Neural progenitor cell (in vitro differentiated cells): ENCODE data around the gene PRDM16. TPM values are rescaled to one million over a fixed set of nuclear protein-coding genes. Genes with fewer than 3 reads are reported as not detected.

ENCODE experiments used
- DNase-seq: peaks from one replicate; pipeline ENCODE4 v3.0.0-alpha.2; 2016; ENCODE audit warnings: low spot score
- H2AFZ ChIP-seq: fragments of 200-600 bp; sonication (generic); replicated peaks from 2 replicates; pipeline ENCODE4 v1.6.1; 2016; ENCODE audit warnings: antibody characterized with exemption
- H3F3A ChIP-seq: fragments of 200-600 bp; sonication (generic); 2 replicates; pipeline ENCODE4 v1.6.1; 2016; ENCODE audit warnings: antibody characterized with exemption, low read depth
- H3K27ac ChIP-seq: fragments of 200-600 bp; sonication (generic); 2 replicates; pipeline ENCODE4 v1.5.1; 2016; ENCODE audit warnings: mild to moderate bottlenecking
- H3K27me3 ChIP-seq: fragments of 200-600 bp; sonication (generic); 2 replicates; pipeline ENCODE4 v1.6.1; 2016; ENCODE audit warnings: mild to moderate bottlenecking, moderate library complexity
- H3K36me3 ChIP-seq: fragments of 200-600 bp; sonication (generic); 2 replicates; pipeline ENCODE4 v1.5.1; 2016
- H3K4me1 ChIP-seq: fragments of 200-600 bp; sonication (generic); 2 replicates; pipeline ENCODE4 v1.6.1; 2016; ENCODE audit warnings: mixed run types
- H3K4me2 ChIP-seq: fragments of 200-600 bp; sonication (generic); 2 replicates; pipeline ENCODE4 v1.6.1; 2016
- H3K4me3 ChIP-seq: fragments of 200-600 bp; sonication (generic); 2 replicates; pipeline ENCODE4 v1.5.1; 2016
- H3K79me2 ChIP-seq: fragments of 200-600 bp; sonication (generic); 2 replicates; pipeline ENCODE4 v1.6.1; 2016; ENCODE audit warnings: low read depth
- H3K9ac ChIP-seq: fragments of 200-600 bp; sonication (generic); 2 replicates; pipeline ENCODE4 v1.6.1; 2016
- H3K9me3 ChIP-seq: fragments of 200-600 bp; sonication (generic); 2 replicates; pipeline ENCODE4 v1.5.1; 2016; ENCODE audit warnings: low read depth
- H4K20me1 ChIP-seq: fragments of 200-600 bp; sonication (generic); 2 replicates; pipeline ENCODE4 v1.6.1; 2016; ENCODE audit warnings: low read depth
- H3K27ac Mint-ChIP-seq: 3 replicates; pipeline ENCODE4 v1.8.0; 2021; ENCODE audit warnings: mixed read lengths
- H3K27me3 Mint-ChIP-seq: 2 replicates; pipeline ENCODE4 v1.8.0; 2022; ENCODE audit warnings: low read depth, mild to moderate bottlenecking, inconsistent platforms, moderate library complexity, mixed read lengths; ENCODE audit not compliant: insufficient read depth
- H3K36me3 Mint-ChIP-seq: 3 replicates; pipeline ENCODE4 v1.8.0; 2021; ENCODE audit warnings: mixed read lengths
- H3K4me1 Mint-ChIP-seq: 3 replicates; pipeline ENCODE4 v1.8.0; 2021; ENCODE audit warnings: mixed read lengths
- H3K4me3 Mint-ChIP-seq: 3 replicates; pipeline ENCODE4 v1.8.0; 2021; ENCODE audit warnings: mild to moderate bottlenecking, moderate library complexity, mixed read lengths
- H3K9me3 Mint-ChIP-seq: 3 replicates; pipeline ENCODE4 v1.8.0; 2020; ENCODE audit warnings: mixed read lengths
- CTCF ChIP-seq: fragments of 200-600 bp; sonication (generic); IDR thresholded peaks from 2 replicates; pipeline ENCODE4 v1.5.1; 2017; ENCODE audit warnings: antibody characterized with exemption, mild to moderate bottlenecking
- EZH2 ChIP-seq: fragments of 200-600 bp; sonication (generic); IDR thresholded peaks from 2 replicates; pipeline ENCODE4 v1.6.1; 2017; ENCODE audit warnings: antibody characterized with exemption, mild to moderate bottlenecking, moderate library complexity
- EZH2phosphoT487 ChIP-seq: fragments of 200-600 bp; sonication (generic); IDR thresholded peaks from 2 replicates; pipeline ENCODE4 v1.6.1; 2017; ENCODE audit warnings: antibody characterized with exemption
- total RNA-seq: library from RNA; depleted of rRNA; stranded (reverse); fragments of >200 nt; gene quantifications from 2 replicates; pipeline ENCODE4 v1.2.3, GENCODE V29; 2015; ENCODE audit warnings: low replicate concordance

PRDM16 gene
- total RNA-seq, 1 donor from 2014 or later, result 1.9 TPM

- H3K4me1 ChIP-seq, result peaks cover 28% of the 10 kb centered on the region
- Mint-ChIP-seq H3K27me3 (peaks cover 2% of the 10 kb centered on the region), H3K4me3 (no peak overlapping the region), H3K9me3 (no peaks in the 10 kb centered on the region), H3K27ac (no peak overlapping the region), H3K36me3 (no peaks in the 10 kb centered on the region), H3K4me1 (peaks cover 38% of the 10 kb centered on the region)
- H3K4me2 ChIP-seq, result no peak overlapping the region
- H3K79me2 ChIP-seq, result no peaks in the 10 kb centered on the region
- no peak overlapping the region for H3K4me3 ChIP-seq
- H3F3A ChIP-seq, result no peaks in the 10 kb centered on the region
- no peak overlapping the region for H3K9ac ChIP-seq
- no peak for DNase-seq
- no peak for TF ChIP-seq CTCF
- TF ChIP-seq EZH2phosphoT487, result no peak
- no peak for TF ChIP-seq EZH2
- no peak overlapping the region for H2AFZ ChIP-seq
- H3K9me3 ChIP-seq, result no peaks in the 10 kb centered on the region
- H3K27ac ChIP-seq, result no peak overlapping the region
- H3K36me3 ChIP-seq, result no peaks in the 10 kb centered on the region
- H4K20me1 ChIP-seq, result no peaks in the 10 kb centered on the region
- H3K27me3 ChIP-seq, result no peaks in the 10 kb centered on the region
Measured at GRCh38 chr1:3329640-3330281, 260.8 kb downstream of the PRDM16 start.

GRCh38 chr1:3330771-3331245 is 261.8 kb downstream of the PRDM16 start:
- H3K27me3 Mint-ChIP-seq, result no peaks in the 10 kb centered on the region
- H3K4me1 ChIP-seq, result peaks cover 28% of the 10 kb centered on the region
- no peaks in the 10 kb centered on the region for H3K36me3 ChIP-seq
- H3K9ac ChIP-seq, result no peak overlapping the region
- peaks cover 41% of the 10 kb centered on the region for H3K4me1 Mint-ChIP-seq
- H3K79me2 ChIP-seq, result no peaks in the 10 kb centered on the region
- H3F3A ChIP-seq, result no peaks in the 10 kb centered on the region
- TF ChIP-seq EZH2, result no peak
- no peak for TF ChIP-seq CTCF
- no peak for TF ChIP-seq EZH2phosphoT487
- no peak overlapping the region for H2AFZ ChIP-seq
- H3K9me3 Mint-ChIP-seq, result no peaks in the 10 kb centered on the region
- DNase-seq, result no peak
- no peak overlapping the region for H3K4me3 ChIP-seq
- peak overlapping the region; percentile 2 for H3K4me2 ChIP-seq
- H3K9me3 ChIP-seq, result no peaks in the 10 kb centered on the region
- H3K4me3 Mint-ChIP-seq, result no peak overlapping the region
- H3K27ac Mint-ChIP-seq, result no peak overlapping the region
- no peaks in the 10 kb centered on the region for H3K27me3 ChIP-seq
- no peak overlapping the region for H3K27ac ChIP-seq
- H3K36me3 Mint-ChIP-seq, result no peaks in the 10 kb centered on the region
- H4K20me1 ChIP-seq, result no peaks in the 10 kb centered on the region

DNA sequence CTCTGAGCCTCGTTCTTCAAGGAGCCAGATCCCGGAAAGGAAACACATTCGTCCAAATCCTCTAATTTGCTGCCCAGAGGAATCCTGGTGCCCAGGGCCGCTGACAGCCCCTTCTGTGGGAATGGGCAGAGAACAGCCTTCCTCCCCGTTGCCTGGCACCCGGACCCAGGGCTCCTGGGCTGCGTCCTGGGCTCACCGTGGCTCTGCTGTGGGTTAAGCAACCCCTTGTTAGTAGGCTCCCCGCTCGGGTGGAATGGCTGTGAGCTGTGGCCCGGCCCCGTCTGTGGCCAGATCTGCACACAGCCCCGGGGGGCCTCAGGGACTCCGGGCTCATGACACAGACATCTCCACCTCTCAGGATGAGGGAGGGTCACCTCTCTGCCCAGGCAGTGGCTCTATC is 262.6 kb downstream of the PRDM16 start:
- H3K36me3 Mint-ChIP-seq, result no peaks in the 10 kb centered on the region
- no peak overlapping the region for H3K27ac Mint-ChIP-seq
- no peaks in the 10 kb centered on the region for H4K20me1 ChIP-seq
- no peak overlapping the region for H2AFZ ChIP-seq
- no peaks in the 10 kb centered on the region for H3K79me2 ChIP-seq
- no peak for DNase-seq
- no peak overlapping the region for H3K4me3 ChIP-seq
- no peaks in the 10 kb centered on the region for H3K9me3 ChIP-seq
- TF ChIP-seq CTCF (no peak), EZH2 (no peak), EZH2phosphoT487 (no peak)
- no peaks in the 10 kb centered on the region for H3K9me3 Mint-ChIP-seq
- no peak overlapping the region for H3K27ac ChIP-seq
- no peak overlapping the region for H3K4me3 Mint-ChIP-seq
- no peaks in the 10 kb centered on the region for H3K27me3 ChIP-seq
- H3K9ac ChIP-seq, result no peak overlapping the region
- H3K4me2 ChIP-seq, result no peak overlapping the region
- H3K27me3 Mint-ChIP-seq, result no peaks in the 10 kb centered on the region
- no peaks in the 10 kb centered on the region for H3K36me3 ChIP-seq
- peaks cover 28% of the 10 kb centered on the region for H3K4me1 ChIP-seq
- peaks cover 5% of the 10 kb centered on the region for H3F3A ChIP-seq
- peaks cover 35% of the 10 kb centered on the region for H3K4me1 Mint-ChIP-seq
